SH-SY5Y (cell line): Measurements from ENCODE around the gene TMEM52B.

Experiments used
- GATA2 ChIP-seq: IDR thresholded peaks from 2 replicates; pipeline ENCODE4 v1.6.1; 2011; ENCODE audit warnings: mild to moderate bottlenecking, low read depth, low read length
- GATA3 ChIP-seq: IDR thresholded peaks from 2 replicates; pipeline ENCODE4 v1.6.1; 2011; ENCODE audit warnings: low read depth, mild to moderate bottlenecking, low read length, moderate library complexity

The TMEM52B gene

DNA sequence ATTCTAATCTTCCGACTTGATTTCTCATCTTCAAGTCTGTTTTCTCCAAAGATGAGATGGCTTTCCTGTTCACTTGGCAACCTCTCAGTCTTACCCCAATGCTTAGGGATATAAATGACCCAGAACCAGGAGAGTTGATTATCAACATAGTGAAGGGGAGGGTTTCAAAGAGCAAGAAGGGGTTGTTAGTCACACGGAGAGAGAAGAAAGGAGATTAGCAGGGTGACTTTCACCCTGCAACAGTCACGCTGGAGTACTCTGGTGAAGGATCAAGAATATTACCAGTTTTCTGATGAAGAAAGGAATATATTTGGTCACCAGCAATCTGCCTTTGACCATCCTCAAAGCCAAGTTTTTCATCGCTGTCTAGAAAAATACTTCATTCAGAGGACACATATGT lies at the start of gene TMEM52B:
Gene TMEM52B, plus strand, starts transcription at position 212 of the 400 bp plus-strand sequence. CDS start 543 bp downstream, outside the sequence.
- TF ChIP-seq GATA2 (no peak), GATA3 (no peak)

DNA sequence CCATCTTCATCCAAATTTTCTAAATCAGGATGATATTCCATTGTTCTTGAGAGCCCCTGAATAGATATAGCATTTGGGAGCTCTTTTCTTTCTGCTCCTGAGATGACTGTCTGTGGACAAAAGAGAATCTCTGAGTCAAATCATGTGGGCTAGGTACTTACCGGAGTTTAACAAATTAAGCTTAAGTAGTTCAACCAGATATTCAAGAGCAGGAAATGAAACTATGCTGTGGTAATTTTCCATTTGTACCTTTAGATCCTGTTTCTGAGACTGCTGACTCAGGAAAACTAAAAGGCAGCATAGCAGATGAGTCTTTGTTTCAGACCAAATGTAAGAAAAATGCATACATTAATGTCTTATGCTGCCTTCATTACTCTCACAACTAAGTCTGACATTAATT lies 48.8 kb upstream of the TMEM52B start, which contains the start of gene CLEC7A:
Gene CLEC7A, minus strand, starts transcription at position 158 of the 400 bp plus-strand sequence. Its CDS starts 117 bp downstream, at position 41.
- TF ChIP-seq GATA3 (no peak), GATA2 (no peak)

DNA sequence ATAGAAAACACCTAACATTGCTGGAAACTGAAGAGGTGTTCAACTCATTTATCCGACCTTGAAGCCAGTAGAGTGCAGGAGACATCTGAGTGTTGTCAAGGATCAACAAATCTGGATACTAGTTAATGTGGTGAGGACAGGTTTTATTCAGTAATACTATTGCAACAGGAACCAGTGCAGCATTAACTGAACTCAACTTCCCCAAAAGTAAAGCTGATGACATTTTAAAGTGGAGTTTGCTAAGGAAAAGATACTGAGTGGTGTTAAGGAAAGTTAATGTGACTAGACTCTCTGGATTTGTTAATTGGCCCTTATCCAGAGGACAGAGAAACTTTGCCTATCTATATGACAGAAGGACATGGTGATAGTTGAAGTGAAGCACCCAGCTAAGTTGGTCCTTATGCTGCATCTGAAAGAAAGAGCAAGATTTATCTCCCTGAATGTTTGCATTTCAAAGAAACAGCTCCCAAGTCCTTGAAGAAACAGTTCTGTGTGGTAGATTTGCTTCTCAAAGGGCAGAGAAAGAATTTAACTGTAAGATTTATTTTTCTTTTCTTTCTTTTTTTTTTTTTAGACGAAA lies 47.6 kb upstream of the TMEM52B start:
- TF ChIP-seq GATA2 (no peak), GATA3 (no peak)

DNA sequence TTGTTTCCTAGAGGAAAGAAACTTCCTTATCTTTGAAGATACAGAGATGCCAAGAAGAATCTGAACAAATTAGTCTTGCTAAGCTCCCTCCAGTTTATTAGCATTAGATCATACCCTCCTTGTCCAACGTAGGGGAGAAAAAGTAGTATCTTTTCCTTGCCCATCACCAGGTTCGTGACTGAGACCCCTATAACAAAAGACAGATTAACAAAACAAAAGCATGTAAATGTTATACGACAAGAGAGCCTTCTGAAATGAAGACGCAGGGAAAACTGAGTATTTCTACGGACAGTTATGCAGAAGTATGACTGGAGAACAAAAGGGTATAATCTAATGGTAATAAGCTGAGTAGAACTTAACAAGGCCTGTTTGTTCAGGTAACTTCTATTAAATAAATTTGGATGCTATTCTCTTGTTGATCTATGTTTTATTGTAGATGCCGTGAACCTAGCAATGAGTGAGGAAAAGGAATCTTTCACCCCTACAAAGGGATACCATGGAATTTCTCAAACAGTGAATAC lies 45.9 kb upstream of the TMEM52B start:
- TF ChIP-seq GATA2 (no peak), GATA3 (no peak)

DNA sequence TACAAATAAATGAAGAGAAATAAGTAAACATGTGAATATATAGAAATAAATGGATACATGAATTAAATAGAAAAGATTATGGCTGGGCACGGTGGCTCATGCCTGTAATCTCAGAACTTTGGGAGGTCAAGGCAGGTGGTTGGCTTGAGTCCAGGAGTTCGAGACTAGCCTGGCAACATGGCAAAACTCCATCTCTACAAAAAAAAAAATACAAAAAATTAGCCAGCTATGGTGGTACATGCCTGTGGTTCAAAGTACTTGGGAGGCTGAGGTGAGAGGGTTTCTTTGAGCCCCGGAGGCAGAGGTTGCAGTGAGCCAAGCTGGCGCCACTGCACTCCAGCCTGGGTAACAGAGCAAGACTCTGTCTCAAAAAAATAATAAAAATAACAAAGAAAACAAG lies 43.7 kb upstream of the TMEM52B start:
- TF ChIP-seq GATA2 (no peak), GATA3 (no peak)

DNA sequence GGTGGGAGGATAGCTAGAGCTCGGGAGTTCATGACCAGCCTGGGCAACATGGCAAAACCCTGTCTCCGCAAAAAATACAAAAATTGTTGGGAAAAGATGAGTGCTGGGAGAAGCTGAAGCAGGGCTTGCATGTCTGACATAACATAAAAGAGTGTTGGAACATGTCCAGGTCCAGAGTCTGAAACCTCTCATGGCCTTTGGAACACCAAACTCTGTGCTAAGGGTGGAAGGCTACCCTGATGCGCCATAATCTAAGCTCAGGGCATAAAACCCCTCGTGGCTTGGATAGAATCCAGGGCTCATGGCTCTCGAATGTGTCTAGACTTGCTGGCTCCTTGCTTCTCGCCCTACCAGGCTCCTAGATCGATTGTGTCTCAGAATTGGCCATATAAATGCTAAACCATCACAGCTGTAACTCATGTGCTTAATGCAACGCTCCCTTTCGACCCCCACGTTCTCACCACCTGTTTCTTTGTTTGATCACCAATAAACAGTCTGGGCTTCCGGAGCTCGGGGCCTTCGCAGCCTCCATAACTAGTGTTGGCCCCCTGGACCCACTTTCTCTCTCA lies 42.1 kb upstream of the TMEM52B start:
- TF ChIP-seq GATA2 (no peak), GATA3 (no peak)

DNA sequence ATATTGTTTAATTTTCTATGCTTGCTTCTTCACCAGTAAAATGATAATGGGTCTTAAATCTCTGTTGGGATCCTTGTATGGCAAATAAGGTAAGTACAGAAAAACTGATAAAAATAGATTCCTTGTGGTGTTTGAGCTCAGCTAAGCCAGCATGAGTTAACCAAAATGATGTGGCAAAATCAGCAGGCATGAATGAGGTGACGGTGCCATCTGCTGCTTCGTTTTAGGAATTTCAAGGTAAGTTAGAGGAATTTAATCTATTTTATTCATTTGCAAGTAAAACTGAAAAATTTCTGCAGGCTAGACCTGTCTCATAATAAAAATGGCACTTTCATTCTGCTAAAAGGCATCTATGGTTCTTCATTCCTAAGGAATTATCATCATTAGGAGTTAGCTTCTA lies 38.8 kb upstream of the TMEM52B start:
- TF ChIP-seq GATA2: no peak
- TF ChIP-seq GATA3: no peak

DNA sequence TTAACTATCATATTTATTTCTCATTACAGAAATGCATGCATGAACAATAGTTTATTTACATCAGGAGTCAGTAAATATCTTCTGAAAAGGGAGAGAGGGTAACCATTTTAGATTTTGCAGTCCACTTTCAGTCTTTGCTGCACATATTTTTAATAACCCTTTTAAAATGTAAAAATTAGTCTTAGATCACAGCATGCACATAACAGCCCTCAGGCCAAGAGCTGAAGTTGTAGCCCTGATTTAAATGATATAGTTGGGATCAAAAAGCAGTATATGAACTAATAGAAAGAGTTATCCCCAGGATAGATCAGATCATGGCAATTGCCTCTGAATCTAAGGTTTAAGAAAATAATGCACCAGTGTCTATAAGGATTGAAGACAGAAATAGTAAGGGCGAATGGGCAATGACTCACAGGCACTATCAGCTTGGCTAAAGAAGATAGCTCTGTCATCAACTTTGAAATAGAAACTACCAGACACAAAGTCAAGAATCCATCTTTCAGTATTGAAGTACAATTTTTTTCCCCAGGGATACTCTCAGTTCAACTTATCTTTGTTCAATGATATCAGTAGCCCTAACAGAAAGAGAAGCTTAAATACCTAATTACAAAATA lies 35.7 kb upstream of the TMEM52B start:
- no peak for TF ChIP-seq GATA2
- no peak for TF ChIP-seq GATA3

DNA sequence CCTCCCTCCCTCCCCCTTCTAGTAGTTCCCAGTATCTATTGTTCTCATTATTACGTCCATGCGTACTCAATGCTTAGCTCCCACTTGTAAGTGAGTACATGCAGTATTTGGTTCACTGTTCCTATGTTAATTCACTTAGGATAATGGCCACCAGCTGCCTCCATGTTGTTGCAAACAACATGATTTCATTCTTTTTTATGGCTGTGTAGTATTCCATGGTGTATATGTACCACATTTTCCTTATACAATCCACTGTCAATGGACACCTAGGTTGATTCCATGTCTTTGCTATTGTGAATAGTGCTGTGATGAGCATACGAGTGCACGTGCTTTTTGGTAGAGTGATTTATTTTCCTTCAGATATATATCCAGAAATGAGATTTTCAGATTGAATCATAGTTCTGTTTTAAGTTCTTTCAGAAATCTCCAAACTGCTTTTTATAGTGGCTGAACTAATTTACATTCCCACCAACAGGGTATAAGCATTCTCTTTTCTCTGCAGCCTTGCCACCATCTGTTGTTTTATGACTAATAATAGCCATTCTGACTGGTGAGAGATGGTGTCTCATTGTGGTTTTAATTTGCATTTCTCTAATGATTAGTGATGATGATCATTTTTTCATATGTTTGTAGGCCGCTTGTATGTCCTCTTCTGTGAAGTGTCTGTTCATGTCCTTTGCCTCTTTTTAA lies 31.0 kb upstream of the TMEM52B start:
- TF ChIP-seq GATA2: no peak
- TF ChIP-seq GATA3: no peak

DNA sequence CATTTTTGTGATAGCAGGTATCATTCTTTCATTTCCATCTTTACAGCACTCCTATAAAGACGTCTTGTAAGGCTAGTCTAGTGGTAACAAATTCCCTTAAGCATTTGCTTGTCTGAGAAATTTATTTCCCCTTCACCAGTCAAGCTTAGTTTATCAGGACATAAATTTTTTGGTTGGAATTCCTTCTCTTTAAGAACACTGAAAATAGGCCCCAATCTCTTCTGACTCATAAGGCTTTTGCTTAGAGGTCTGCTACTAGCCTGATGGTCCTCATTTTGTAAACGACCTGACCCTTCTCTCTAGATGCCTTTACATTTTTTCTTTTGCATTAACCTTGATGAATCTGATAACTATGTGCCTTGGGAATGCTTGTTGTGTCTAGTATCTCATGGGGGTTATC lies 27.2 kb upstream of the TMEM52B start:
- no peak for TF ChIP-seq GATA3
- TF ChIP-seq GATA2: no peak

DNA sequence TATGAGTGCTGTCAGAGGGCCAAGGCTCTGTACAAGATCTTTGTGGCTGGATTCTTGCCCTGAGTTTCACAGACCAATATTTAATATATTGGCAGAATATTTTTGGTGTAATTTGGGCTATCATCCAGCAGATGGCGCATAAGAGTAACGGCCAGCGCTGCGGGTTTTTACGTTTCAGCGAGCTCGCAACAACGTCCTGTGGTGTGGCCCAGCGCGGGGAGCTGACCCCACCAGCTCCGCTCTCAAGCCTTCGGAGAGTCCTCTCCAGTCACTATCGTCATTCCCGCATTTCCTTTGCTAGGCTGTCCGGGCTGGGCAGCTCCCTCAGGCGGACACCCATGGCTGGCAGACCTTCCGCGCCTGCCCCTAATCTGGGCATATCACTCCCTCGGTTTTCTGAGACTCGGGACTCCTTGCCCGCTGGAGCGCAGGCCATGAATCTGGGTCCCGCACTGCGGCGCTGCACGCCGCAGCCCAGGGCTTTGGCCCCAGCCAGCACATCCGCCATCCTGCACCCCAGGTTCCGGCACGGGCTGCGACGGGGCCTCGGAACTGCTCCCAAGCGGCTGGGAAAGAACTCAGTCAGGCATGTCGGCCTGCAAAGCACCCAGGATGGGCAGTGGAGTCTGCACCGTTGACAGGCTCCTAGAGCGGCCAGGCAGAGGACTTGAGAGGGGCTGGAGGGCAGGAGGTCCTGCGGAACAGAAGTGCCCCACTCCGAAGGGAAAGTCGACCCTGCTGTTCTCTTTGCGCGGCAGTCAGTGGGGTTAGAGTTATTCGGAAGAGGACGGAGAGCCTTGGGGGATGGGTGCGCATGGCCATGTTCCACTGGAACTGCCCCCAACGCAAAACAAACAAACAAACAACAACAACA lies 25.3 kb upstream of the TMEM52B start:
- TF ChIP-seq GATA2: no peak
- no peak for TF ChIP-seq GATA3

DNA sequence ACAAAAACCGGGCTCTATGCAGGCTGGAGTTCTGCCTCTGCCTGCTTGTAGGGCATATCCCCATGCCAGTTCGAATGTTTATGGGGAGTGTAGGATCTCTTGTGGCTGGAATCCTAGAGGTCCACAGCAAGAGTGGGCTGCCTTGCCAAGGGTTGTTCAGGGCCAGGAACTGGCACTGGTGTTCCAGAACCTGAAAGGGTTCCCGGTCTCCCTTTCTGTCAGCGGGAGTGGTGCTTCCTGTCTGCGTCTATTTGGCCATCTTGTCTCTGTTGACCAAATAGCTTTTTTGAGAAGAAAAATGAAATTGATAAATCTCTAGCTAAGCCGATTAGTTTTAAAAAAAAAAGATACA lies 24.7 kb upstream of the TMEM52B start:
- no peak for TF ChIP-seq GATA3
- TF ChIP-seq GATA2: no peak

DNA sequence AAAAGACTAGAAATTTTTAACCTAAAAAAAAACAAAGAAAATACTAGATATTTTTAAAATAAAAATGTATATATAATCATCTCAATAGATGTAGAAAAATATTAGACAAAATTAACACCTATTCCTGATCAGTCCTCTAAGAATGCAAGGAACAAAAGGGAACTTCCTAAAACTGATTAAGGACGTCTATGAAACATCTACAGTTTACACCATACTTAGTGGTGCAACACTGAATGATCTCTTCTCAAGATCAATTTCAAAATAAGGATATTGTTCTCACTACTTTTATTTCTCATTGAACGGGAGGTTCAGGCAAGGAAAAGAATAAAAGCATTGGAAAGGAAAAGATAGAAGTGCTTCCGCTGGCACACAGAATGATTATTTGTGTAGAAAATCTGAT lies 22.9 kb upstream of the TMEM52B start:
- TF ChIP-seq GATA3 (no peak), GATA2 (no peak)

DNA sequence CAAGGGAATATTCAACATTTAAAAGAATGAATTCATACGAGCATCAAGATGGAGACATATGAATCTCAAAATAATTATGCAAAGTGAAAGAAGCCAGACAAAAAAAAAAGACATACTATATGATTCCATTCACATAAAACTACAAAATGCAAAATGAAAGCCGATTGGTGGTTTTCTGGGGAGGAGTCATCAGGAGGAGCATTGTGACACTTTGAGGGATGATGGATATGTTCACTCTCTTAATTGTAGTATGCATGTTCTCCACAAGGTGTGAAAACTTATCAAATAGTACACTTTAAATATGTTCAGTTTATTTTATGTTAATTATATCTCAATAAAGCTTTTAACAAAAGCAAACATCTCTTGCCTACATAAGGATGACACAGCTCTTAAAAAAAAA lies 20.4 kb upstream of the TMEM52B start:
- no peak for TF ChIP-seq GATA2
- TF ChIP-seq GATA3: no peak

DNA sequence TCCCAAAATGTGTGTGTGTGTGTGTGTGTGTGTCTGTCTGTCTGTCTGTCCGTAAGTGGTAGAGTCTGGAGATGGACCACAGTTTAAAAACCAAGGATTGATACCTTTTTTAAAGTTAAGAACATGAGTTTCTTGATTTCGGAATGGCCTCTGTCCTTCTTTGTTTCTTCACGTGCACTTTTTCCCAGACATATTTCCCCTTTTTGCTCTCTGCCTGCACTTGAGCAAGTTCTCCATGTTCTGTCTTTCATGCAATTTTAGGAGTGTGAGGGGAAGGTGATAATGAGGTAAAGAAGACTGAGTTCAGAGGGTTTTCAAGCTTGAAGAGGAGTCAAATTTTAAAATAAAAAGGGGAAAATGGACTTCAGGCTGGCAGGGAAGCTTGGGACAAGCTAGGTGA lies 19.6 kb upstream of the TMEM52B start:
- TF ChIP-seq GATA2: no peak
- TF ChIP-seq GATA3: no peak
